OCI-LY1 (cell line): ENCODE results near the gene CNPY2.
"Not testable (repeated sequence)": the region's sequence is repeated elsewhere in the genome, so short reads cannot be mapped to it uniquely, and the experiment has no call there.

Experiments used
- H2AFZ ChIP-seq: fragments of 200-600 bp; sonication (generic), shearing (Covaris generic); 2 replicates; pipeline ENCODE4 v1.6.0; 2014; ENCODE audit warnings: antibody characterized with exemption, mild to moderate bottlenecking, low read length
- H3F3A ChIP-seq: fragments of 200-600 bp; sonication (generic), shearing (Covaris generic); 2 replicates; pipeline ENCODE4 v1.6.0; 2014; ENCODE audit warnings: mild to moderate bottlenecking, antibody characterized with exemption, low read length, moderate library complexity; ENCODE audit not compliant: insufficient read depth
- H3K27ac ChIP-seq: fragments of 200-600 bp; sonication (generic); 2 replicates; pipeline ENCODE4 v1.5.1; 2014; ENCODE audit warnings: low read length, mixed run types, mild to moderate bottlenecking, low read depth; ENCODE audit not compliant: poor library complexity, severe bottlenecking
- H3K27me3 ChIP-seq: fragments of 200-600 bp; sonication (generic); 2 replicates; pipeline ENCODE4 v1.6.0; 2014; ENCODE audit warnings: antibody characterized with exemption, mild to moderate bottlenecking, low read length, moderate library complexity; ENCODE audit not compliant: insufficient read depth
- H3K36me3 ChIP-seq: fragments of 200-600 bp; sonication (generic); 2 replicates; pipeline ENCODE4 v1.6.1; 2014; ENCODE audit warnings: mild to moderate bottlenecking, antibody characterized with exemption, low read length, moderate library complexity, mixed read lengths; ENCODE audit not compliant: insufficient read depth
- H3K4me1 ChIP-seq: fragments of 200-600 bp; sonication (generic); 2 replicates; pipeline ENCODE4 v1.5.1; 2014; ENCODE audit warnings: mild to moderate bottlenecking, low read length, moderate library complexity; ENCODE audit not compliant: insufficient read depth, severe bottlenecking
- H3K4me2 ChIP-seq: fragments of 200-600 bp; sonication (generic), shearing (Covaris generic); 2 replicates; pipeline ENCODE4 v1.6.1; 2014; ENCODE audit warnings: low read length
- H3K4me3 ChIP-seq: fragments of 200-600 bp; sonication (generic); 2 replicates; pipeline ENCODE4 v1.5.1; 2014; ENCODE audit warnings: low read length, low read depth, mild to moderate bottlenecking, mixed read lengths; ENCODE audit not compliant: poor library complexity, severe bottlenecking
- H3K79me2 ChIP-seq: fragments of 200-600 bp; shearing (Covaris generic); 2 replicates; pipeline ENCODE4 v1.6.1; 2016; ENCODE audit warnings: mixed run types, low read length, mixed read lengths; ENCODE audit not compliant: insufficient read depth
- H3K9ac ChIP-seq: fragments of 200-600 bp; sonication (generic), shearing (Covaris generic); 2 replicates; pipeline ENCODE4 v1.6.1; 2014; ENCODE audit warnings: mild to moderate bottlenecking, low read length, mixed read lengths
- H3K9me2 ChIP-seq: fragments of 200-600 bp; sonication (generic), shearing (Covaris generic); 2 replicates; pipeline ENCODE4 v1.6.1; 2014; ENCODE audit warnings: low read depth, mild to moderate bottlenecking, low read length, mixed read lengths
- H3K9me3 ChIP-seq: fragments of 200-600 bp; shearing (Covaris generic); 2 replicates; pipeline ENCODE4 v1.6.1; 2014; ENCODE audit warnings: low read length, mixed read lengths
- H4K20me1 ChIP-seq: fragments of 200-600 bp; sonication (generic), shearing (Covaris generic); 2 replicates; pipeline ENCODE4 v1.6.0; 2016; ENCODE audit warnings: mild to moderate bottlenecking, low read length; ENCODE audit not compliant: insufficient read depth
- EZH2 ChIP-seq: fragments of 200-600 bp; sonication (generic), shearing (Covaris generic); IDR thresholded peaks from 2 replicates; pipeline ENCODE4 v1.8.0; 2017; ENCODE audit warnings: borderline replicate concordance, mixed run types, mild to moderate bottlenecking, antibody characterized with exemption, low read length, moderate library complexity, mixed read lengths
- TF ChIP-seq, protein P1 (sequence below): fragments of 200-600 bp; sonication (generic), shearing (Covaris generic); IDR thresholded peaks from 2 replicates; pipeline ENCODE4 v1.5.1; 2017; ENCODE audit warnings: mild to moderate bottlenecking, antibody characterized with exemption, low read length, moderate library complexity, mixed read lengths

The CNPY2 gene

DNA sequence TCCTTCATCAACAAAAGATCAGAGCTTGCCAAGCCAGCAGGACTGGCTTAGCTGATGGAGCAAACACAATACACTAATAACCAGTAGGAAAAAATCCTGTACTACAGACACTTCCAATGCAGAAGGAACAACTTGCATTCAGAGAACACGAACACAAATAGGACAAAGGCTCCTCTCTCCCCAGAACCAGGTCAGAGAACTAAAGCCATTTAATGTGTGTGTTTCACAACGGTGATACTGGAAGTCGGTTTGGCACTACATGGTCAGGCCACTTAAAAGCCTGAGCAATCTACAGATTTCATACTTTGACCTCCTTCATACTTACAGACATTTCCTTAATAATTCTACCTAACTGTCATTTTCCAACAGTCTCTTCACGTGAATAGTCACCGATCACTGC lies 22.0 kb downstream of the CNPY2 start:
- Histone ChIP-seq H3K4me1 (peaks cover 34% of the 10 kb centered on the region), H3K9ac (no peak overlapping the region)

DNA sequence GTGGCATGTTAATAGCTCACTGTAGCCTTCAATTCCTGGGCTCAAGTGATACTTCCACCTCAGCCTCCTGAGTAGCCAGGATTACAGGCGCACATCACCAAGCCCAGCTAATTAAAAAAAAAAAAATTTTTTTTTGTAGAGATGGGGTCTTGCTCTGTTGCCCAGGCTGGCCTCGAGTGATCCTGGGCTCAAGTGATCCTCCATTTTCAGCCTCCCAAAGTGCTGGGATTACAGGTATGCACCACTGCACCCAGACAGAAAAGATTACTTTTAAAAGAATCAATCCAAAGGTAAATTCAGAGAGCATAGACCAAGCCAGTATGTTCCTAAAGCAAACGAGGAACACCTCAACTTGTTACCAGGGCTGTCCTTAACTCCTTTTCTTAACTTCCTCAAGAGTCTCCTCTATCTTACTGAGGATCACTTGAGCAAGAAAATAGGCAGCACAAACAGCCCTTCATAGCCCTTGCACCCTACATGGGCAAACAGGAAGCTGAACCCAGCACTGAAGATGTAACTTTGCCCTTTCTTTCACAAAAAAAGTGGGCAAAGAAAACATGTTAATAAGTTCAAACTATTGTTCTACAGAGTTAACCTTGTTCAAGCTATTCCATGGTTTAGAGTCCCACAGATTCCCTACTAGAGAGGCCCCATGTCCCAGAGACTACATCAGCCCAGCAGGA lies 26.9 kb downstream of the CNPY2 start:
- H3F3A ChIP-seq, result no peaks in the 10 kb centered on the region
- no peak overlapping the region for H3K27ac ChIP-seq
- H3K27me3 ChIP-seq, result no peaks in the 10 kb centered on the region
- H3K4me3 ChIP-seq, result no peak overlapping the region
- H3K9me2 ChIP-seq, result no peaks in the 10 kb centered on the region
- H2AFZ ChIP-seq, result no peak overlapping the region
- no peak for TF ChIP-seq EZH2
- TF ChIP-seq, protein P1, sequence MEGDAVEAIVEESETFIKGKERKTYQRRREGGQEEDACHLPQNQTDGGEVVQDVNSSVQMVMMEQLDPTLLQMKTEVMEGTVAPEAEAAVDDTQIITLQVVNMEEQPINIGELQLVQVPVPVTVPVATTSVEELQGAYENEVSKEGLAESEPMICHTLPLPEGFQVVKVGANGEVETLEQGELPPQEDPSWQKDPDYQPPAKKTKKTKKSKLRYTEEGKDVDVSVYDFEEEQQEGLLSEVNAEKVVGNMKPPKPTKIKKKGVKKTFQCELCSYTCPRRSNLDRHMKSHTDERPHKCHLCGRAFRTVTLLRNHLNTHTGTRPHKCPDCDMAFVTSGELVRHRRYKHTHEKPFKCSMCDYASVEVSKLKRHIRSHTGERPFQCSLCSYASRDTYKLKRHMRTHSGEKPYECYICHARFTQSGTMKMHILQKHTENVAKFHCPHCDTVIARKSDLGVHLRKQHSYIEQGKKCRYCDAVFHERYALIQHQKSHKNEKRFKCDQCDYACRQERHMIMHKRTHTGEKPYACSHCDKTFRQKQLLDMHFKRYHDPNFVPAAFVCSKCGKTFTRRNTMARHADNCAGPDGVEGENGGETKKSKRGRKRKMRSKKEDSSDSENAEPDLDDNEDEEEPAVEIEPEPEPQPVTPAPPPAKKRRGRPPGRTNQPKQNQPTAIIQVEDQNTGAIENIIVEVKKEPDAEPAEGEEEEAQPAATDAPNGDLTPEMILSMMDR, result no peak
- H3K36me3 ChIP-seq, result peaks cover 78% of the 10 kb centered on the region
- H3K9ac ChIP-seq, result no peak overlapping the region
- no peaks in the 10 kb centered on the region for H4K20me1 ChIP-seq
- no peak overlapping the region for H3K4me2 ChIP-seq
- no peaks in the 10 kb centered on the region for H3K9me3 ChIP-seq
- H3K4me1 ChIP-seq, result peaks cover 6% of the 10 kb centered on the region
- H3K79me2 ChIP-seq, result peaks cover 49% of the 10 kb centered on the region

More for the DNA sequence above, 22.0 kb downstream of the CNPY2 start:
- H2AFZ ChIP-seq, result no peak overlapping the region
- H4K20me1 ChIP-seq, result no peaks in the 10 kb centered on the region
- H3K9me3 ChIP-seq, result no peaks in the 10 kb centered on the region
- no peaks in the 10 kb centered on the region for H3F3A ChIP-seq
- peaks cover 87% of the 10 kb centered on the region for H3K79me2 ChIP-seq
- no peak overlapping the region for H3K27ac ChIP-seq
- H3K4me2 ChIP-seq, result no peak overlapping the region
- TF ChIP-seq, protein P1, result no peak
- no peak for TF ChIP-seq EZH2
- peaks cover 73% of the 10 kb centered on the region for H3K36me3 ChIP-seq
- no peaks in the 10 kb centered on the region for H3K27me3 ChIP-seq
- H3K4me3 ChIP-seq, result no peak overlapping the region
- H3K9me2 ChIP-seq, result no peaks in the 10 kb centered on the region

DNA sequence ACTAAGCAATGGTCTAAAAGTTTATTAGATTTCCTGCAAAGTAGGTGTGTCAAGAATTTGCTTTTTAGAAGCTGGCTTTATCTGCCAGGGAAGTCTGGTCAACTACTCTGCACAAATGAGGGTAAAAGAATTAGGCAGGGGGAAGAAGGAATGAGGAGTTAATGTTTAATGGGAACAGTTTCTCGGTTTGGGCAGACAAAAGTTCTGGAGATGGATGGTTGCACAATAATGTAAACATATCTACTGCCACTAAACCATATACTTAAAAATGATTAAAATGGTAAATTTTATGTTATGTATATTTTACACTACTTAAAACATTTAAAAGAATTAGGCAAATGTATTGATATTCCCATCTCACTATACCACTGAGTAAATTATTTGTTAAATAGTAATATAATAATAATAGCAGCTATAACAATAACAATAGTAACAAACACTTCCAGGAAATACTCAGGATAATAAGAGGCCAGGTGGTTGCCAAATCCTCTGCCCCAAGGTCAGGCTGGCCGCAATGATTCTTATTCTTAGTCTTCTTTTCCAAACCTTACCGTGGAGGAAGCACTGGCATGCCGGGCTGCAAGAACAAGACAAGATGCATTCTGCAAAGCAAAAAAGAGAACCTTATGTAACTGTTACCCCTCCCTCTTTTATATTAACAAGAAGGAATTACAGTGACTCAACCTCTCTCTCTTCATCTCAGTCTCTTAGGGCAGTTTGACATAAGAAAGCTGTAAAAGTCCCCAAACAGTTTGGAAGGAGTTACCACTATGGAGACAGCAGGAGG lies 29.6 kb downstream of the CNPY2 start:
- TF ChIP-seq EZH2, result no peak
- TF ChIP-seq, protein P1, result no peak
- Histone ChIP-seq H3K9me3 (no peaks in the 10 kb centered on the region), H2AFZ (no peak overlapping the region), H3K27me3 (no peaks in the 10 kb centered on the region), H3K4me3 (no peak overlapping the region), H3K79me2 (peaks cover 30% of the 10 kb centered on the region), H3K36me3 (peaks cover 90% of the 10 kb centered on the region), H3K9ac (no peak overlapping the region), H3K4me1 (no peaks in the 10 kb centered on the region), H3K4me2 (no peak overlapping the region), H4K20me1 (no peaks in the 10 kb centered on the region), H3F3A (no peaks in the 10 kb centered on the region), H3K9me2 (no peaks in the 10 kb centered on the region), H3K27ac (no peak overlapping the region)

DNA sequence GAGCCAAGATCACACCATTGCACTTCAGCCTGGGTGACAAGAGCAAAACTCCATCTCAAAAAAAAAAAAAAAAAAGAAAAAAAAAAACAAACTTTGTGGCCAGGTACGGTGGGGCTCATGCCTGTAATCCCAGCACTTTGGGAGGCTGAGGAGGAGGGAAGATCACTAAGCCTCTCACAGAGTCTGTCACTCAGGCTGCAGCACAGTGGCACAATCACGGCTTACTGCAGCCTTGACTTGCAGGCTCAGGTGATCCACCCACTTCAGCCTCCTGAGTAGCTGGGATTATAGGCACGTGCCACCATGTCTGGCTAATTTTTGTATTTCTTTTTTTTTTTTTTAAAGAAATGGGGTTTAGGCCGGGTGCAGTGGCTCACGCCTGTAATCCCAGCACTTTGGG lies 31.5 kb downstream of the CNPY2 start:
- H3K9ac ChIP-seq, H4K20me1 ChIP-seq, H3K9me3 ChIP-seq, H3K4me1 ChIP-seq, H2AFZ ChIP-seq, H3K4me3 ChIP-seq, H3F3A ChIP-seq, H3K9me2 ChIP-seq, H3K4me2 ChIP-seq, H3K27me3 ChIP-seq, H3K27ac ChIP-seq: not testable (repeated sequence)
- Histone ChIP-seq H3K79me2 (peaks cover 14% of the 10 kb centered on the region), H3K36me3 (peaks cover 88% of the 10 kb centered on the region)
